HG03060 (cell line): Measurements from ENCODE around the gene LYST.

Experiments
- ATAC-seq: cut with Tn5 transposase; IDR thresholded peaks from one replicate; pipeline ENCODE4 v1.9.1; 2021; ENCODE audit warnings: low read depth, moderate number of reproducible peaks; ENCODE audit not compliant: unreplicated experiment

The LYST gene

GRCh38 chr1:235726557-235726956, 140.1 kb downstream of the LYST start:
- ATAC-seq = no peak

- ATAC-seq = no peak
Observed at GRCh38 chr1:235725434-235725833, 141.3 kb downstream of the LYST start.

GRCh38 chr1:235724730-235725129, 142.0 kb downstream of the LYST start:
- no peak for ATAC-seq

GRCh38 chr1:235722858-235723257, 143.8 kb downstream of the LYST start:
- ATAC-seq = no peak

GRCh38 chr1:235721982-235722381, 144.7 kb downstream of the LYST start:
- no peak for ATAC-seq

GRCh38 chr1:235720544-235720943, 146.2 kb downstream of the LYST start:
- no peak for ATAC-seq

- ATAC-seq = no peak
Observed at GRCh38 chr1:235714205-235714897, 152.4 kb downstream of the LYST start.

- no peak for ATAC-seq
Observed at GRCh38 chr1:235712812-235713211, 153.9 kb downstream of the LYST start.

- no peak for ATAC-seq
Observed at GRCh38 chr1:235710687-235711086, 156.0 kb downstream of the LYST start.

GRCh38 chr1:235709018-235709417, 157.7 kb downstream of the LYST start:
- ATAC-seq = no peak

GRCh38 chr1:235708390-235708962, 158.2 kb downstream of the LYST start:
- no peak for ATAC-seq

- ATAC-seq = no peak
Observed at GRCh38 chr1:235703506-235703905, 163.2 kb downstream of the LYST start.

- ATAC-seq = no peak
Observed at GRCh38 chr1:235702412-235702811, 164.3 kb downstream of the LYST start.

- no peak for ATAC-seq
Observed at GRCh38 chr1:235697508-235697907, 169.2 kb downstream of the LYST start.

GRCh38 chr1:235689356-235689755, 177.3 kb downstream of the LYST start:
- no peak for ATAC-seq

GRCh38 chr1:235688096-235688495, 178.6 kb downstream of the LYST start:
- no peak for ATAC-seq

GRCh38 chr1:235683653-235684052, 183.1 kb downstream of the LYST start:
- no peak for ATAC-seq

GRCh38 chr1:235682216-235682615, 184.5 kb downstream of the LYST start:
- no peak for ATAC-seq

- no peak for ATAC-seq
Observed at GRCh38 chr1:235679644-235680043, 187.1 kb downstream of the LYST start.

- ATAC-seq = no peak
Observed at GRCh38 chr1:235679005-235679404, 187.7 kb downstream of the LYST start.

- no peak for ATAC-seq
Observed at GRCh38 chr1:235675152-235675890, 191.4 kb downstream of the LYST start.

- no peak for ATAC-seq
Observed at GRCh38 chr1:235673981-235674380, 192.7 kb downstream of the LYST start.
